Measurements from ENCODE around the gene ARL2. TPM values are rescaled to one million over a fixed set of nuclear protein-coding genes. Genes with fewer than 3 reads are reported as not detected.

Gene ARL2
- total RNA-seq, 1 experiment from 2014 or later = 203 TPM

DNA sequence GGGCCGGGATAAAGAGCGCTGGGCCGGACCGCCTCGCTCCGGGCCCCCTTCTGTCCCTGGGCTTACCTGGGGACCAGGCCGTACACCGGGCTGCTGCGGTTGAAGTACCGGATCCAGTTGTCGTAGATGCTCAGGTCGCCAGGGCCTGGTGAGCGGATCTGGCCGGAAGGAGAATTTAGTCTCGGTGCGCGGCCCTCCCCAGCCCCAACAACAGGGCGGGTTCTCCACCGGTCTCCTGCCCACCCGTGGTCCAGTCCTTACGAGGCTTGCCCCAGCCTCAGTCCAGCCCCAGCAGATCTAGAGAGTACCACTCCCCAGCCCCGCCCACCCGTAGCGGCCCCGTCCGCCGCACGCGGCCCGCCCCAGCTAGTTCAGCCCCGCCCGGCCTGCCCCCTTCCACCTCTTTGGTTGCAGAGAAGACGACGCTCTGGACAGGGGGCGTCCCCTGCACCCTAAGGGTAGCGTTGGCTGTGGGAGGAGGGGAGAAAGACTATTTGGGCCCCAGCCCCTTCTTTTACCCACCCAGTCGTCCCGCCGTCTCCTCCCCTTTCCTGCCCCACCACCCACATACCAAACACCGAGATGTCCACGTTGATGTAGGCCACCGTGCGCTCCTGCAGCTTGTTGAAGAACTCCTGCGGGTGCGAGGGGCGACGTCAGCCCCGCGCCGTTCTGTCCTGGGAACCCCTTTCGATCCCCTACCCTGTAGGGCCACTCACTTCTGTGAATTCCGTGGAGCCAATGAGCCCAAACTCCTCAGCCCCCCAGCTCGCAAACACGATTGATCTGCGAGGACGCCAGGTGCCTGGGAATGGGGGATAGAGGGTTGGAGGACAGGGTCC, 33.8 kb downstream of the ARL2 start:
- peak overlapping the region; percentile 14 for H3K4me2 ChIP-seq (ENCODE audit: insufficient read depth, insufficient read length, low read length)
- no peak overlapping the region for H4K8ac ChIP-seq (replicated peaks; ENCODE audit: insufficient read length, low read depth, low read length)
- Mint-ChIP-seq H3K36me3 (ENCODE audit: insufficient read depth in 1 of 3, low read depth in 3 of 3) (peaks cover 5 to 25% (median 14%) of the 10 kb centered on the region in 3 experiments; a peak in 5 of 7 replicates), H3K9me3 (no peaks in the 10 kb centered on the region; a peak in 1 of 5 replicates), H3K4me3 (no peak overlapping the region; a peak in 1 of 5 replicates), H3K4me1 (peaks cover 4 to 10% of the 10 kb centered on the region in 2 experiments), H3K27ac (no peak overlapping the region; a peak in 1 of 7 replicates), H3K27me3 (ENCODE audit: low read depth) (no peaks in the 10 kb centered on the region)
- H3K4ac ChIP-seq (ENCODE audit: low read depth, low read length) = no peak overlapping the region
- H3K23ac ChIP-seq (ENCODE audit: insufficient read length, low read depth, low read length) = no peak overlapping the region
- H3K56ac ChIP-seq (ENCODE audit: insufficient read length, low read depth, low read length) = no peak overlapping the region
- no peak overlapping the region for H3K27ac ChIP-seq (ENCODE audit: insufficient read length, low read depth, low read length)
- no peak overlapping the region for H2BK5ac ChIP-seq (ENCODE audit: insufficient read length, low read length)
- H4K20me1 ChIP-seq (ENCODE audit: control insufficient read depth, insufficient read depth, insufficient read length) = no peaks in the 10 kb centered on the region
- H3T11ph ChIP-seq (ENCODE audit: low read length) = no peak overlapping the region
- H3K27me3 ChIP-seq (ENCODE audit: insufficient read depth, low read length) = no peaks in the 10 kb centered on the region
- H2AFZ ChIP-seq (ENCODE audit: low read length) = no peak overlapping the region
- no peak overlapping the region for H3K18ac ChIP-seq (ENCODE audit: insufficient read length, low read depth, low read length)
- H3K9ac ChIP-seq (ENCODE audit: extremely low read depth, insufficient read length, low read length) = no peak overlapping the region
- TF ChIP-seq, protein P1, sequence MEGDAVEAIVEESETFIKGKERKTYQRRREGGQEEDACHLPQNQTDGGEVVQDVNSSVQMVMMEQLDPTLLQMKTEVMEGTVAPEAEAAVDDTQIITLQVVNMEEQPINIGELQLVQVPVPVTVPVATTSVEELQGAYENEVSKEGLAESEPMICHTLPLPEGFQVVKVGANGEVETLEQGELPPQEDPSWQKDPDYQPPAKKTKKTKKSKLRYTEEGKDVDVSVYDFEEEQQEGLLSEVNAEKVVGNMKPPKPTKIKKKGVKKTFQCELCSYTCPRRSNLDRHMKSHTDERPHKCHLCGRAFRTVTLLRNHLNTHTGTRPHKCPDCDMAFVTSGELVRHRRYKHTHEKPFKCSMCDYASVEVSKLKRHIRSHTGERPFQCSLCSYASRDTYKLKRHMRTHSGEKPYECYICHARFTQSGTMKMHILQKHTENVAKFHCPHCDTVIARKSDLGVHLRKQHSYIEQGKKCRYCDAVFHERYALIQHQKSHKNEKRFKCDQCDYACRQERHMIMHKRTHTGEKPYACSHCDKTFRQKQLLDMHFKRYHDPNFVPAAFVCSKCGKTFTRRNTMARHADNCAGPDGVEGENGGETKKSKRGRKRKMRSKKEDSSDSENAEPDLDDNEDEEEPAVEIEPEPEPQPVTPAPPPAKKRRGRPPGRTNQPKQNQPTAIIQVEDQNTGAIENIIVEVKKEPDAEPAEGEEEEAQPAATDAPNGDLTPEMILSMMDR (conservative IDR thresholded peaks at IDR 0.05) = no peak
- no CpG with 5 or more reads among the region's 56 CpGs for WGBS (ENCODE audit: extremely low coverage, insufficient read length, low lambda C conversion rate)
- no peaks in the 10 kb centered on the region for H3K79me1 ChIP-seq (ENCODE audit: insufficient read depth, low read depth, low read length, poor library complexity, severe bottlenecking)
- H2AK5ac ChIP-seq (ENCODE audit: insufficient read length, low read length) = no peak overlapping the region
- no peak overlapping the region for H2BK12ac ChIP-seq (ENCODE audit: insufficient read length, low read depth, low read length)
- no peak overlapping the region for H3K14ac ChIP-seq (ENCODE audit: insufficient read depth, low read length)
- no peaks in the 10 kb centered on the region for H3K23me2 ChIP-seq (ENCODE audit: insufficient read length, low read depth, low read length, poor library complexity, severe bottlenecking)
- no peaks in the 10 kb centered on the region for H3K4me1 ChIP-seq (ENCODE audit: insufficient read depth, low read length)
- H2BK20ac ChIP-seq (ENCODE audit: low read depth, low read length, poor library complexity, severe bottlenecking) = no peak overlapping the region
- no peak overlapping the region for H2BK15ac ChIP-seq (ENCODE audit: low read depth, low read length)
- H4K5ac ChIP-seq (ENCODE audit: insufficient read length, low read depth, low read length) = no peak overlapping the region
- H3K9me3 ChIP-seq (ENCODE audit: control insufficient read depth, low read depth, low read length) = no peaks in the 10 kb centered on the region
- peak; percentile 48 for DNase-seq
- no peak overlapping the region for H2BK120ac ChIP-seq (ENCODE audit: low read depth, low read length, poor library complexity, severe bottlenecking)
- H4K91ac ChIP-seq (ENCODE audit: insufficient read length, low read depth, low read length) = no peak overlapping the region
- H3K79me2 ChIP-seq (ENCODE audit: insufficient read depth, low read length) = no peaks in the 10 kb centered on the region
